COR-L47 (cell line): ENCODE data around the gene NRN1L.
"Not testable (repeated sequence)": the region's sequence is repeated elsewhere in the genome, so short reads cannot be mapped to it uniquely, and the experiment has no call there.

ENCODE experiments used
- DNase-seq: peaks from one replicate; lab custom pipeline; 2025; lab: John Stamatoyannopoulos, UW

Gene NRN1L

DNA sequence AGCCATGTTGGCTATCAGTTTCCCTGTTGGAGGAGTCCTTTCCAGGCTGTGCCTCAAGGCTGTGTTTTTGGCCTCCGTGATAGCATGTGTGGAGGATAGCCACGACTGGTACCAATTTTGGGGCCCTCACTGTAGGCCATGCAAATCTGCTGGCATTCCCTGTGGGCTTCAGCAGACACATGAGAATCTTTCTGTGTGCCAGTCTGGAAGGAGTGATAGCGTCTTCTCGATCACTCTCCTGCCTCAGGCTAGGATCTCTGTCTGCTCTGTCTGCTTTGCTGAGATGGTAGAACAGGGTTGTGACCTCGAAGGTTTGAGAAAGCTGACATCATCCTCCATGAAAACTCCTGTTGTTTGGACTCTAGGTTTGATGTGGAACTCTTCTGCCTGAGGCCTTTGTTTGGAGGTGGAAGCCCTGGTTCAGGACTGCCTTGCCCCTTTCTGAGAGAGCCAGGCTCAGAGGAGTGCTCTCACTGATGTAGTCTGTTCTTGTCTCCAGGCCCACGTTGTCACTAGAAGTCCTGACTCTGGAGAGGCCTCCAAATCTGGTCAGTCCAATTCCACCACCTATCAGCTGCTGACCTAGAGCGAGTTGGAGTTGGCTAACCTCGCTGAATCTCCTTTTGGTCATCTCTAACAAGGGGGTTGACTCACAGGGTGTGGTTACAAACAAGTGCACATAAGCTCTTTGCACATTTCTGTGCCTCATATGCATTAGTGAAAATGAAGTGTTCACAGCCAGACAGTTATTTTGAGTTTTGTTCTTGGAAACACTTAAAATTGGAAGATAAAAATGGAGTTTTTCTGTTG lies 23.9 kb upstream of the NRN1L start:
- no peak for DNase-seq

DNA sequence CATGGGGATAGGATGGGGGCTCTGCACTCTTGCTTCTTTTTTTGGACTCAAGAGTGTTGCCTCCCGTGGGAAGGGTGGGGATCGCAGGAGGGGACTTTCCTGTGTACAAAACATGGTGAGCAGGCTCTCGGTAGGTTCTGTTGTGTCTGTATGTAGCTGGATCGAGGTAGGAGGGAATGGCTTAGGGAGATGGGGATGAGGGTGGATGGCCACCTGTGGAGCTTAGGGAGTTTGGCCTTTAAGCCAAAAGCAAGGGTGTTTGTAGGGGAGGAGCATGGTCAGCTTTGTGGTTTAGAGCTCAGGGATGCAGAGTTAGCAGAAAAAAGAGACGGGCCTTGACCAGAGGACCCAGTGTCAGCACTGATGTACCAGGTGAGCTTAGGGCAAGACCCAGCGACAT lies 22.8 kb upstream of the NRN1L start:
- DNase-seq, result no peak

DNA sequence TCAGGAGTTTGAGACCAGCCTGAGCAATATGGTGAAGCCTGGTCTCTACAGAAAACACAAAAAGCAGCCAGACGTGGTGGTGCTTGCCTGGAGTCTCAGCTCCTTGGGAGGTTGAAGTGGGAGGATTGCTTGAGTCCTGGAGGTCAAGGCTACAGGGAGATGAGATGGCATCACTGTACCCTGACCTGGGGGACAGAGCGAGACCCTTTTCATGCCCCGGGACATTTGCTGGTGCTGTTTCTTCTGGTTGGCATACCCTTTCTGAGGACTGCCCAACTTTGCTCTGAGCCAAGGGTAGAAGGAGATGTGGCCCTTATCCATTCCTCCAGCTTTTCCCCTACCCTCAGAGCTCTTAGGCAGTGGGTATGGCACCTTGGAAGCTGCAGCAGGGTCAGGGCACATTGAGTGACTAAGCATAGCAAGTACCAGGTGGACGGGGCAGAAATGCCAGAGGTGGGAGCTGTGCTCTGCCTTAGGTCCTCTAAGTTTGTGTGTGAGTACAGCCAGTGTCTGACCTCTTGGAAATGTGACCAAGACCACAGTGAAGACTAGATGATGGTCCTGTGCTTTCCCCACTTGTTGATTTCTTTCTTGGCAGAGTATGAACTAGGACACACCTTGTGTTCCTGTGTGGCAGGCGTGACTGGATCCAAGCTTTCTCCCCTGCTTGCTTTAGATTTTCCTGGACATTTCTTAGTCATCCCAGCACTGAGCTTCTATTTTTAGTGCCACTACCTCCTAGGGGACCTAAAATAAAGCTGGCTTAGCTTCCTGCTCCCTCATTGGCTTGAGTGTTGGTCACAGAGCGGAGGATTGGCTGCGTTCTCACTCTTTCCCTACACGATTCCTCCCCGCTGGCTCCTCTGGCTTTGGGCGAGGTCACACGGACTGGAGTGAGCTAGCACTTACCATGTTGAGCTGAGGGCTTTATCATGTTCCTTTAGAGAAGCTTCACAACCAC lies 21.8 kb upstream of the NRN1L start:
- DNase-seq, result no peak

DNA sequence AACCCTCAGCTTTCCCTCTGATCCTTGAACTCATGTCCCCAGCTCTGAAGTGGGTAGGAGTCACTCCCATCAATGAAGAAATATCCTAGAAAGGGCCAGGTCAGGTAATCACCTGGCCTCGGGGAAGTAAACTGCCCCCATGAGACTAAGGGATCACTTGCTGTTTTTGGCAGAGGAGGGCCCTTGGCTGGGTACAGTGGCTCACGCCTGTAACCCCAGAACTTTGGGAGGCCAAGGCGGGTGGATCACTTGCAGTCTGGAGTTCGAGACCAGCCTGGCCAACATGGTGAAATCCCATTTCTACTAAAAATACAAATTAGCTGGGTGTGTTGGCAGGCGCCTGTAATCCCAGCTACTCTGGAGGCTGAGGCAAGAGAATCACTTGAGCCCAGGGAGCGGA lies 20.6 kb upstream of the NRN1L start:
- not testable (repeated sequence) for DNase-seq

DNA sequence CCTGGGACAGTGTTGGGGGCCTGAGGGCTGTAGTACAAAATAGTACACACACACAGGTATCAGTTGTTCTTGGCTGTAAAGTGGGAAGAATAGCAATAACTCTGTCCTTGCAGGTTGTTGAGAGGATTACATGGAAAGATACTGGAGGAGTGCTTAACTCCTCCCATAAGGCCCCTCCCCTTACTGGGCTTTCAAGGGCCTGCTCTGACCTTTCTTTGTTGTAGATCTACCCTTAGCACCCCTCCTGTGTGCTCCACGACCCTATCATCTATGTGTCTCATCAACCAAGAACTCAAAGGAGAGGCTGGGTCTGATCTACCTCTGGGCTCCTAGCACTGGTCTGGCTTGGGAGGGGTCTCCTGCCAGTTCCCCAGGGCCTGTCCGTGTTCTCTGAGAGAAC lies 20.1 kb upstream of the NRN1L start:
- DNase-seq, result no peak

DNA sequence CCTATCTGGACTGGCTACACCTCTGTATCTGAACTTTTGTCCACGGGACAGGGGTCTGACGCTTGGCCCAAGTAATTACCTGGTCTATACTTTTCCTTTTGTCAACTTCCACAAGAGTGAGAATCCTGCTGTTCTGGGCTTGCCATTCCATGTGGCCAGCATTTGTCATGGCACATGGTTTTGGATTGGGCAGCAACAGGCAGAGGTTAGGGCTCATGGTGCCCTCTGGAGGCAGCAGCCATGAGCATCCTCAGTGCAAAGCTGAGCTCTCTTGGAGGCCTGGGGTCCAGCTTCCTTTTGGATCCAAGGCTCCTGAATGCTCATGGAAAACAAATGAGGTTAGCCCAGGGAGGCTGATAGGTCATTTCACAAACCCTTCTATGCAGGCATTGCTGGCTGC lies 19.4 kb upstream of the NRN1L start:
- DNase-seq, result peak; percentile 44

DNA sequence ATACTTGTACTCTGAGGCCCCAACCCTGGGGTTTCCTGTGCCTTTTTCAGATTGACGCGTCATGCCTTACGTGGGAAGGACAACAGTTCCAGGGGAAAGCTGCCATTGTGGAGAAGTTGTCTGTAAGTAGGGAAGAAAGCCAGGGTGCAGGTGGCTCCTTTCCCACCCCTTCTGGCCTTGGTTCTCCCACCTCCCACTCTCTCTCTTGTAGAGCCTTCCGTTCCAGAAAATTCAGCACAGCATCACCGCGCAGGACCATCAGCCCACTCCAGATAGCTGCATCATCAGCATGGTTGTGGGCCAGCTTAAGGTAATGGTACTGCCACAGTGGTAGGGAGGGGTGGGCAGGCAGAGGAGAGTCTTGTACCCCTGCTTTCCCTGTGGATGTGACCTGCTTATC lies 16.4 kb upstream of the NRN1L start:
- no peak for DNase-seq

DNA sequence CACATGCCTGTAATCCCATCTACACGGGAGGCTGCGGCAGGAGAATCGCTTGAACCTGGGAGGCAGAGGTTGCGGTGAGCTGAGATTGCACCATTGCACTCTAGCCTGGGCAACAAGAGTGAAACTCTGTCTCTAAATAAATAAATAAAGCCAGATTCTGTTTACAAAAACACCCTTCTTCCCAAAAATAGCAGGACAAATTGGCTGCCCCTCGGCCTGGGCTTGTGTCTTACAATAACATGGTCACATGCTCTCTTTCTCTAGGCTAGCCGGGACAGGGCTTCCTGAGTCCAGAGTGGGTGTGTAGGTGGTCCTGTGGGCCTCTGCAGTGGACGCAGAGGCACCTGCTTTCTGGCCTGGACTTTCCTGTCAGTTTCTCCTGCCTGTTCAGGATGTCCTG lies 15.0 kb upstream of the NRN1L start:
- DNase-seq, result no peak

DNA sequence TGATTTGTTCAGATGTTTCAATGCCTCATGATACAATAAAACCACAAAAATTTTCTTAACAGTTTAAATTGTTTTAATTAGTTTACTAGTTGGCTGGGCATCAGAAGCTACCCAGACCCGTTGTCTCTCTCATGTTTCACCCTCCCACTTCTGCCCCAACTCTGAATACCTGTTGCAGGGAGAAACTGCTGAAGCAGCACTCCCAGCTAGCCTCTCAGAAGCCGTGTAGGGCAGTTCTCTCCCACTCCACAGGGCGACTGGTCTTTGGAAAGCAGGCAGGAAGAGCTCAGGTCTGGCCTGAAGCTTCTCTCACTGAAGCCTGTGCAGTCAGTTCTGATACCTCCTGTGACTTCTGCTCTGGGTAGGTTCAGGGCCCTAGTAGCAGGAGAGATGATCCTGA lies 13.4 kb upstream of the NRN1L start:
- no peak for DNase-seq

DNA sequence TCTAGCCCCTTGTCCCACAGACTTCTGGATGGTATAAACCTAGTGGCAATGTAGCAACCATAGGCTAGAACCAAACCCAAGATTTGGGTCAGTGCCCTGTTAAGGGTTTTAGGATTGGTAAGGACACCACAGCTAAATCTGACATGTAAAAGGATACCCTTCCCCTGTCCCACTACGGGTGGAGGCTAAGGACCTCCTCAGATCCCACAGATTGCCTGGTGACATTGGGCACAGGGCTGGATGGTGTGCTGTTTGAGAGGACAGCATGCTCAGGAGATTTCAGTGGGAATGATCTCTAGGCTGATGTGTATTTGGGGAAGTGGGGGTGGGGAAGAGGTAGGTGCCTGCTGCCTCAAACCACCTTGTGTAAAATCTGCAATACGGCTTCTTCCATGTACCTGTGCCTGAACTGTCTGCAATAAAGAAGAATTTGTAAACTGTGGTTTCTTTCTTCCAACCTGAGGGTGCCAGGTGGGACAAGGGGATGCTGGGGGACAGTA lies 12.5 kb upstream of the NRN1L start:
- no peak for DNase-seq

DNA sequence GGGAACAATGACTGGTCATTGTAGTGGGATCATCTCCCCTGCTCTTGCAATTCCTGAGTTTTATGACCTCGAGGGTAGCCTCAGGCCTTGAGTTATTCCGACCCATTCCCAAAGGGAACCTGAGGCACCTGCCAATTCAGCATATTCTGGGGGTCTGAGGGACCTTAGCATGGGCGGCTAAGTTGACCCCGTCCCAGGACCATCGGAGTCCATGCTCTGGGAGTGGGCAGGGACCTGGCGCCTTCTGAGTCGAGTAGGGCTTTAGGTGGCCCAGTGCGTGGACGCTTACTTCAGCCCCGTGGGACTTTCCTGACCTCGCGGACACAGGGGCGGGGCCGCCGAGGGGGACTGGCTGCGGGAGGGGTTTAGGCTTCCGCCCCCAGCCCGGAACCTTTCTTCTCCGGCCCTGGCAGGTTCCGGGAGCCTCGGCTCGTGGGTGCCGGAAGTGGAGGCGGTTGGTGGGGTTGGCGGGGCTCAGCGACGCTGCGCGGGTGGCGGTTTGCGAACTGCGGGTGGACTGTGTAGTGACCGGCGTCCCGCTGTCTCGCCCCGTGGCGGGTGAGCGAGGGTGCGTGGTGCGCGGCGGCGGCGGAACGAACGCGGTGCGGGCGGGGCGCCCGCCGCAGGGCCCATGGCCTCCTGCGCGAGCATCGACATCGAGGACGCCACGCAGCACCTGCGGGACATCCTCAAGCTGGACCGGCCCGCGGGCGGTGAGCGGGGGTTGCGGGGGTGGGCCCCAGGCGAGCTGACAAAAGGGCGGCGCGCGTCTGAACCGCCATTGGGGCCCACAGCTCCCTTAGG lies 11.9 kb upstream of the NRN1L start, which contains the start of gene EDC4:
TSS of gene EDC4 (plus strand) at position 422 of the 804 bp plus-strand sequence. CDS start at position 632, 210 bp downstream.
- DNase-seq, result peak; percentile 62

DNA sequence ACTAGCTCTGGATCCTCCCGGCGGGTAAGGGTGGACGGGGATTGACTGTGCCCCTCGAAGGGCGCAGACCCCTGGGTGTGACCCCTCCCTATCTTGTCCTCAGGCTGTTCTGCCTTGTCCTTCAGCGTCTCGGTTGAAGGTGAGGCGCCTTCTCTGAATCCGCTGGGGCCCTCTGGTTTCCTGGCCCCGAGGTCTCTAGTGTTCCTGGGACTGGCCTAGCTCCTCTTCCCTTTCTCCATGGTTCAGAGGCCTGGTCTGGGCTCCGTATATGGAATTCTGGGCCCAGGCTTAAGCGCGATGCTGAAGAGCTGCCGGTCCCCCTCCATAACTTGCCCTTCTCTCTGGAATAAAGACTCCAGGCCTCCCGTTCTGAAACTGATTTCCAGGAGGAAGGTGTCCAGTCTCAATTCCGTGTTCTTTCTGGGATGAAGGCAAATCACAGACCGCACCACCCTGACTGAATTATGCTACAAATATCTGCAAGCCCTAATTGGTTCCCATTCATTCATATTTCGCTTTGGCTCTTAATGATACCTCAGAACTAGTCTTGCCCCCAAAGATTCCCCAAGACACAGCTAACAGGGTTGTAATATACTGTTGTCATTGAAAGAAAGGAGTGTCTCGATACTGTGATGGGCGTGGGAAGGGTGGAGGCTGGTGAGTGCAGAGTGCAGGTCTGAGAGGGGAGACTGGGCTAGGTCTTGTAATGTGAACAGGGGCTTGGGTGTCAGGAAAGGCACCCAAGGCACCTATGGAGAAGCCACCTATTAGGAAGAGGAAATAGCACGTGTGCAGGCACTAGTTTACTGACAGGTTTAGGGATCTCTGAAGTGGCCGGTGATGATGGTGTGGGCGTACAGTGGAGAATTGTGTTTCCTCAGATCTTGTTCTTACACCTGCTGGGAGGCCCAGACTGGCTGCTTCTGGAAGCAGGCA lies 11.0 kb upstream of the NRN1L start:
- DNase-seq, result no peak

DNA sequence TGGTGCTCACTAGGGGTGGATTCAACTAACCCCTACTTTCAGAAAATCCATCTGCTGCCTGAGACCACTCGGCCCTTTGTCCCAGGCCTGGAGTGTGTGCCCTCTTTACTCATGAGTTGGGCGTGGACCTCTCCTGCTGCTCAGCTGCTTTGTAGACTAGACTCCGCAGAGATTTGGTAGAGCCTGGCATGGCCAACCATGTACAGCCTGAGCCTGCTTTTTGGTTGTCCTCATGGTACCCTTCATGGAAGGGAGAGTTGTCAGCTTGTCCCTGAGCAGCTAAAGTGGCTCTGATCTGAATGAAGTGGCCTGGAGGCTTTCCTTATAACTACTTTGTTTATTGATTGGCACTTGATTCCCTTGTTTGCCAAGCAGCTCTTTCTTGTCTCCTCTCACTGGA lies 10.3 kb upstream of the NRN1L start:
- no peak for DNase-seq

DNA sequence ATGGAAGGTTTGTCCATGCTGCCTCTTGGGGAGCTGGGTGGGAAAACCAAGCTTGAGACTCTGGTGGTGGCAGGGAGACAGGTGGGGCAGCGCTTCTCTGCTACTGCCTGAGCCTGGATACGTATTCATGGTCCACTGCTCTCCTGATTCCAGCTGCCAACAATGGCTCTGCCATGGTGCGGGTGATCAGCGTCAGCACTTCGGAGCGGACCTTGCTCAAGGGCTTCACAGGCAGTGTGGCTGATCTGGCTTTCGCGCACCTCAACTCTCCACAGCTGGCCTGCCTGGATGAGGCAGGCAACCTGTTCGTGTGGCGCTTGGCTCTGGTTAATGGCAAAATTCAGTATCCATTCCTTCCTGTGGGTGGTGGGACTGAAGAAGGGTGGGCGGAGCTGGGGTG lies 7.6 kb upstream of the NRN1L start:
- no peak for DNase-seq

DNA sequence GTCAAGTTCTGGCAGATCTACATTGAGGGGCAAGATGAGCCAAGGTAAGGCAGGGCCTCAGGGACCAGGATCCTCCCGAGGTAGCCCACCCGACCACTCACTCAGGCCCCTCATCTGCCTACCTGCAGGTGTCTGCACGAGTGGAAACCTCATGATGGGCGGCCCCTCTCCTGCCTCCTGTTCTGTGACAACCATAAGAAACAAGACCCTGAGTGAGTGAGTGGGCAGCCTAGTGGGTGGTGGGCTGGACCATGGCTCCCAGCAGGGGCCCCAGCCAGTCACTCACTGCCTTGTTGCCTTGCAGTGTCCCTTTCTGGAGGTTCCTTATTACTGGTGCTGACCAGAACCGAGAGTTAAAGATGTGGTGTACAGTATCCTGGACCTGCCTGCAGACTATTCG lies 6.5 kb upstream of the NRN1L start:
- DNase-seq, result no peak

DNA sequence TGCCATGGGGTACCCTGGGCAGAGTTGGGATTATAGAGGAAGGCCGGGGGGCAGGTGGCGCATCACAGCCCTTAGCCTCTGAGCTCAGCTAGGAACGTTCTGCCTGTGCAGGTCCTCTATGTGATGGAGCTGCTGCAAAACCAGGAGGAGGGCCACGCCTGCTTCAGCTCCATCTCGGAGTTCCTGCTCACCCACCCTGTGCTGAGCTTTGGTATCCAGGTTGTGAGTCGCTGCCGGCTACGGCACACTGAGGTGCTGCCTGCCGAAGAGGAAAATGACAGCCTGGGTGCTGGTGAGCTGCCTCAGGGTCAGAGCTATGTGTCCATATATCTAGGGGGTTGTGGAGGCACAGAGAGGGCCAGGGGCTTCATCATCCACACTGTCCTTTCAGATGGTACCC lies 5.8 kb upstream of the NRN1L start:
- DNase-seq, result no peak

DNA sequence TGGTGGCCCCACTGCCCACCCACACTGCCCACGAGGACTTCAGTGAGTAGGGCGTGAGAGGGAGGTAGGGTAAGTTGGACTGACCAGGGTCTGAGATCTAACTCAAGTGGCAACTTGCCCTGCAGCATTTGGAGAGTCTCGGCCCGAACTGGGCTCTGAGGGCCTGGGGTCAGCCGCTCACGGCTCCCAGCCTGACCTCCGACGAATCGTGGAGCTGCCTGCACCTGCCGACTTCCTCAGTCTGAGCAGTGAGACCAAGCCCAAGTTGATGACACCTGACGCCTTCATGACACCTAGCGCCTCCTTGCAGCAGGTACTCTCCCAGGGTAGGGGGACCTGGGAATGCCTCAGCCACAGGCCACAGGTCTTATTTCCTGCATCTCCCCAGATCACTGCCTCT lies 5.2 kb upstream of the NRN1L start:
- no peak for DNase-seq

DNA sequence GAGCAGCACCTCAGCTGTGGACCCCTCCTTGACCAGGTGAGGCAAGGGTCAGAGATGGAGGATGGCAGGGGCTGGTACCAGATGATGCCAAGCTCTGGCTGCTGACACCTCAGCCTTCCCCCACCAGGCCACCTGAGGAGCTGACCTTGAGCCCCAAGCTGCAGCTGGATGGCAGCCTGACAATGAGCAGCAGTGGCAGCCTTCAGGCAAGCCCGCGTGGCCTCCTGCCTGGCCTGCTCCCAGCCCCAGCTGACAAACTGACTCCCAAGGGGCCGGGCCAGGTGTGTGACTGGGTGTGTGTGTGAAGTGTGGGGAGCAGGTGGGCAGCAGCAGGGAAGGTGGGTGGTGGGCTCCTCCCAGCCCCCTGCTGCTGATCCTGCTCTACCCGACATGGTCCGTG lies 4.7 kb upstream of the NRN1L start:
- DNase-seq, result no peak

DNA sequence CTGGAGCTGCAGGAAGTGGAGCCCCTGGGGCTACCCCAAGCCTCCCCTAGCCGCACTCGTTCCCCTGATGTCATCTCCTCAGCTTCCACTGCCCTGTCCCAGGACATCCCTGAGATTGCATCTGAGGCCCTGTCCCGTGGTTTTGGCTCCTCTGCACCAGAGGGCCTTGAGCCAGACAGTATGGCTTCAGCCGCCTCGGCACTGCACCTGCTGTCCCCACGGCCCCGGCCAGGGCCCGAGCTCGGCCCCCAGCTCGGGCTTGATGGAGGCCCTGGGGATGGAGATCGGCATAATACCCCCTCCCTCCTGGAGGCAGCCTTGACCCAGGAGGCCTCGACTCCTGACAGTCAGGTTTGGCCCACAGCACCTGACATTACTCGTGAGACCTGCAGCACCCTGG lies 4.1 kb upstream of the NRN1L start:
- no peak for DNase-seq

DNA sequence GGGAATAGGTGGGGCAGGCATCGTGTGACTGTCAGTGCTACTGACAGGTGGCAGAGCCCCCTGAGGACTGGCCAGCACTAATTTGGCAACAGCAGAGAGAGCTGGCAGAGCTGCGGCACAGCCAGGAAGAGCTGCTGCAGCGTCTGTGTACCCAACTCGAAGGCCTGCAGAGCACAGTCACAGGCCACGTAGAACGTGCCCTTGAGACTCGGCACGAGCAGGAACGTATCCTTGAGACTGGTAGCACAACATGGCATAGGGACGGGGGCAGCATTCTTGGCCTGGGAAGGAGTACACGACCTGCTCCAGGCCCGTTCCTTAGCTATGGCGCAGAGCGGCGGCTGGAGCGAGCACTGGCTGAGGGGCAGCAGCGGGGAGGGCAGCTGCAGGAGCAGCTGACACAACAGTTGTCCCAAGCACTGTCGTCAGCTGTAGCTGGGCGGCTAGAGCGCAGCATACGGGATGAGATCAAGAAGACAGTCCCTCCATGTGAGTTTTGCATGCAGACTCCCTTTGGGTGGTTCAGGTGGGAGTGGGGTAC lies 3.0 kb upstream of the NRN1L start:
- no peak for DNase-seq
